Measurements from ENCODE around the gene RABL2A. TPM values are rescaled to one million over a fixed set of nuclear protein-coding genes. Genes with fewer than 3 reads are reported as not detected.
"Not testable (repeated sequence)": the region's sequence is repeated elsewhere in the genome, so short reads cannot be mapped to it uniquely, and the experiment has no call there.

The RABL2A gene
- total RNA-seq, 2 donors from 2014 or later, result 8.1 to 14.2 TPM

GRCh38 chr2:113602040-113602769 is 24.9 kb upstream of the RABL2A start:
- not testable (repeated sequence) for H3K9me3 Mint-ChIP-seq; H3K4me3 Mint-ChIP-seq; H3K36me3 Mint-ChIP-seq (ENCODE audit: low read depth); H3K27ac Mint-ChIP-seq; H3K27me3 Mint-ChIP-seq; ATAC-seq (replicated peaks); H3K4me1 Mint-ChIP-seq

GRCh38 chr2:113602869-113603466 is 24.1 kb upstream of the RABL2A start:
- Mint-ChIP-seq H3K4me3 (peak overlapping the region; percentile 81), H3K36me3 (ENCODE audit: low read depth) (no peaks in the 10 kb centered on the region), H3K4me1 (no peaks in the 10 kb centered on the region), H3K27ac (peak overlapping the region; percentile 83), H3K27me3 (no peaks in the 10 kb centered on the region), H3K9me3 (no peaks in the 10 kb centered on the region)
- peak; percentile 48 for ATAC-seq (replicated peaks)

- not testable (repeated sequence) for H3K36me3 Mint-ChIP-seq (ENCODE audit: low read depth); H3K27me3 Mint-ChIP-seq; H3K4me1 Mint-ChIP-seq; H3K9me3 Mint-ChIP-seq
- ATAC-seq (replicated peaks), result peak; percentile 99
- Mint-ChIP-seq H3K27ac (peak overlapping the region; percentile 83), H3K4me3 (peak overlapping the region; percentile 81)
Measured at GRCh38 chr2:113603467-113604084, 23.5 kb upstream of the RABL2A start.

GRCh38 chr2:113604085-113604477 is 23.0 kb upstream of the RABL2A start:
- H3K9me3 Mint-ChIP-seq; H3K27me3 Mint-ChIP-seq; H3K4me1 Mint-ChIP-seq; H3K36me3 Mint-ChIP-seq (ENCODE audit: low read depth): not testable (repeated sequence)
- Mint-ChIP-seq H3K27ac (peak overlapping the region; percentile 83), H3K4me3 (peak overlapping the region; percentile 81)
- ATAC-seq (replicated peaks), result peak; percentile 17

- ATAC-seq (replicated peaks); H3K9me3 Mint-ChIP-seq; H3K36me3 Mint-ChIP-seq (ENCODE audit: low read depth); H3K27me3 Mint-ChIP-seq; H3K4me1 Mint-ChIP-seq: not testable (repeated sequence)
- Mint-ChIP-seq H3K27ac (peak overlapping the region; percentile 83), H3K4me3 (peak overlapping the region; percentile 81)
Measured at GRCh38 chr2:113604661-113605060, 22.4 kb upstream of the RABL2A start.

GRCh38 chr2:113606036-113606435 is 21.0 kb upstream of the RABL2A start:
- not testable (repeated sequence) for ATAC-seq (replicated peaks); H3K4me3 Mint-ChIP-seq; H3K27ac Mint-ChIP-seq; H3K9me3 Mint-ChIP-seq; H3K36me3 Mint-ChIP-seq (ENCODE audit: low read depth); H3K4me1 Mint-ChIP-seq; H3K27me3 Mint-ChIP-seq

GRCh38 chr2:113609822-113610221 is 17.2 kb upstream of the RABL2A start:
- H3K27ac Mint-ChIP-seq; ATAC-seq (replicated peaks); H3K9me3 Mint-ChIP-seq; H3K4me3 Mint-ChIP-seq; H3K27me3 Mint-ChIP-seq; H3K4me1 Mint-ChIP-seq; H3K36me3 Mint-ChIP-seq (ENCODE audit: low read depth): not testable (repeated sequence)

- not testable (repeated sequence) for H3K9me3 Mint-ChIP-seq; H3K27me3 Mint-ChIP-seq; H3K27ac Mint-ChIP-seq; H3K4me1 Mint-ChIP-seq; H3K4me3 Mint-ChIP-seq; H3K36me3 Mint-ChIP-seq (ENCODE audit: low read depth); ATAC-seq (replicated peaks)
Measured at GRCh38 chr2:113621002-113621401, 6.1 kb upstream of the RABL2A start.

GRCh38 chr2:113625906-113626305 is 1.2 kb upstream of the RABL2A start:
- not testable (repeated sequence) for H3K4me1 Mint-ChIP-seq; H3K27me3 Mint-ChIP-seq; H3K9me3 Mint-ChIP-seq; H3K27ac Mint-ChIP-seq; ATAC-seq (replicated peaks); H3K36me3 Mint-ChIP-seq (ENCODE audit: low read depth)
- H3K4me3 Mint-ChIP-seq, result peak overlapping the region; percentile 93

GRCh38 chr2:113632849-113633345 is 5.8 kb downstream of the RABL2A start:
- H3K4me3 Mint-ChIP-seq; H3K27me3 Mint-ChIP-seq; H3K4me1 Mint-ChIP-seq; H3K9me3 Mint-ChIP-seq; ATAC-seq (replicated peaks): not testable (repeated sequence)
- Mint-ChIP-seq H3K36me3 (ENCODE audit: low read depth) (peaks cover 18% of the 10 kb centered on the region), H3K27ac (peak overlapping the region; percentile 38)

- not testable (repeated sequence) for ATAC-seq (replicated peaks); H3K4me3 Mint-ChIP-seq; H3K27ac Mint-ChIP-seq; H3K9me3 Mint-ChIP-seq; H3K4me1 Mint-ChIP-seq; H3K27me3 Mint-ChIP-seq
- H3K36me3 Mint-ChIP-seq (ENCODE audit: low read depth), result peaks cover 14% of the 10 kb centered on the region
Measured at GRCh38 chr2:113635358-113635757, 8.3 kb downstream of the RABL2A start.

- not testable (repeated sequence) for H3K4me3 Mint-ChIP-seq
Measured at GRCh38 chr2:113636226-113636625, 9.2 kb downstream of the RABL2A start.

GRCh38 chr2:113638084-113638483 is 11.0 kb downstream of the RABL2A start:
- not testable (repeated sequence) for H3K4me3 Mint-ChIP-seq; H3K4me1 Mint-ChIP-seq; H3K27me3 Mint-ChIP-seq; H3K9me3 Mint-ChIP-seq; H3K36me3 Mint-ChIP-seq (ENCODE audit: low read depth); H3K27ac Mint-ChIP-seq; ATAC-seq (replicated peaks)

More at GRCh38 chr2:113636226-113636625, 9.2 kb downstream of the RABL2A start:
- not testable (repeated sequence) for H3K4me1 Mint-ChIP-seq; H3K36me3 Mint-ChIP-seq (ENCODE audit: low read depth); H3K27me3 Mint-ChIP-seq; H3K9me3 Mint-ChIP-seq; ATAC-seq (replicated peaks); H3K27ac Mint-ChIP-seq

- H3K27me3 Mint-ChIP-seq; H3K4me1 Mint-ChIP-seq; H3K36me3 Mint-ChIP-seq (ENCODE audit: low read depth); H3K9me3 Mint-ChIP-seq; H3K4me3 Mint-ChIP-seq; ATAC-seq (replicated peaks); H3K27ac Mint-ChIP-seq: not testable (repeated sequence)
Measured at GRCh38 chr2:113646217-113646616, 19.2 kb downstream of the RABL2A start.
